Muscle of back (tissue), 11 donors: Measurements from ENCODE around the gene TTYH1. TPM values are rescaled to one million over a fixed set of nuclear protein-coding genes. Genes with fewer than 3 reads are reported as not detected.
"Not testable (repeated sequence)": the region's sequence is repeated elsewhere in the genome, so short reads cannot be mapped to it uniquely, and the experiment has no call there.

Experiments
- DNase-seq, 3 donors: peaks; one replicate each; pipeline versions ENCODE4 v3.0.0 to v3.0.0-alpha.2; 2013
- polyA plus RNA-seq, 10 donors: library from polyadenylated mRNA; unstranded; fragments of 120-200 nt; gene quantifications; one replicate each; pipeline ENCODE4 v1.2.1, GENCODE V29; 2013; ENCODE audit not compliant: insufficient read length in 10 of 10

TTYH1 gene
- polyA plus RNA-seq, 10 donors: 2.6 to 6.1 (median 3.9) TPM

GRCh38 chr19:54459282-54460229 lies 44.3 kb downstream of the TTYH1 start:
- DNase-seq: no peak

GRCh38 chr19:54460230-54461005 lies 45.2 kb downstream of the TTYH1 start:
- DNase-seq: no peak

- DNase-seq: no peak
These were observed 45.9 kb downstream of the TTYH1 start for GRCh38 chr19:54461210-54461609.

- peak in 2 of 3 donors; percentile 65 to 89 for DNase-seq
These were observed 46.3 kb downstream of the TTYH1 start for GRCh38 chr19:54461613-54462012.

- no peak for DNase-seq
These were observed 46.9 kb downstream of the TTYH1 start for GRCh38 chr19:54462047-54462654.

- DNase-seq: peak; percentile 63 to 92 (median 80)
These were observed 47.6 kb downstream of the TTYH1 start for GRCh38 chr19:54462655-54463530.

- DNase-seq: peak; percentile 95 to 98 (median 97)
These were observed 48.3 kb downstream of the TTYH1 start, which contains the start of gene LENG9 for GRCh38 chr19:54463531-54464043. LENG9 (minus strand) TSS chr19:54463778; CDS start chr19:54463526, 252 bp downstream.

- DNase-seq: peak; percentile 63 to 89 (median 73)
These were observed 48.9 kb downstream of the TTYH1 start for GRCh38 chr19:54464044-54464629.

- peak; percentile 72 to 92 (median 80) for DNase-seq
These were observed 49.6 kb downstream of the TTYH1 start for GRCh38 chr19:54464630-54465425.

- DNase-seq: peak in 1 of 3 donors; percentile 32
These were observed 50.3 kb downstream of the TTYH1 start for GRCh38 chr19:54465426-54466109.

GRCh38 chr19:54466110-54466480 lies 50.8 kb downstream of the TTYH1 start:
- DNase-seq: not testable (repeated sequence)

- DNase-seq: peak in 1 of 3 donors; percentile 46
These were observed 54.3 kb downstream of the TTYH1 start for GRCh38 chr19:54469496-54469934.

- DNase-seq: no peak
These were observed 55.1 kb downstream of the TTYH1 start for GRCh38 chr19:54470276-54470887.

GRCh38 chr19:54470991-54471782 lies 55.9 kb downstream of the TTYH1 start:
- DNase-seq: peak in 2 of 3 donors; percentile 47 to 75

GRCh38 chr19:54473071-54473891 lies 58.0 kb downstream of the TTYH1 start, which contains the start of gene CDC42EP5:
CDC42EP5 (minus strand) TSS chr19:54473296; CDS start chr19:54465547, 7,749 bp downstream.
- DNase-seq: peak; percentile 93 to 98 (median 94)

- no peak for DNase-seq
These were observed 58.7 kb downstream of the TTYH1 start for GRCh38 chr19:54473892-54474372.
